ENCODE data around the gene ZNF579. TPM values are rescaled to one million over a fixed set of nuclear protein-coding genes. Genes with fewer than 3 reads are reported as not detected.
A peak's percentile ranks its signal among the peaks of the same experiment; 100 is the strongest.
"Not testable (repeated sequence)": the region's sequence is repeated elsewhere in the genome, so short reads cannot be mapped to it uniquely, and the experiment has no call there.

ZNF579 gene
- total RNA-seq, 1 experiment from 2014 or later = 2.5 TPM

DNA sequence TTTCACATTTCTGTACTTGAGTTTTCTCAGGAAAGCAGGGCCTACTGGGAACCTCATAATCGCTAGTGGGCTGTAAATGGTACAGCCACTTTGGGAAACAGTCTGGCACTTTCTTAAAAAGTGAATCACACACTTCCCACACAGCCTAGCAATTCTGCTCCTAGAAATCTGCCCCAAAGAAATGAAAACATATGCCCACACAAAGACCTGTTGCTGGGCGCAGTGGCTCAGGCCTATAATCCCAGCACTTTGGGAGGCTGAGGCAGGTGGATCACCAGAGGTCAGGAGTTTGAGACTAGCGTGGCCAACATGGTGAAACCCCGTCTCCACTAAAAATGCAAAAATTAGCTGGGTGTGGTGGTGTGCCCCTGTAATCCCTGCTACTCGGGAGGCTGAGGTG, 11.2 kb downstream of the ZNF579 start:
- not testable (repeated sequence) for DNase-seq (ENCODE audit: low spot score)

DNA sequence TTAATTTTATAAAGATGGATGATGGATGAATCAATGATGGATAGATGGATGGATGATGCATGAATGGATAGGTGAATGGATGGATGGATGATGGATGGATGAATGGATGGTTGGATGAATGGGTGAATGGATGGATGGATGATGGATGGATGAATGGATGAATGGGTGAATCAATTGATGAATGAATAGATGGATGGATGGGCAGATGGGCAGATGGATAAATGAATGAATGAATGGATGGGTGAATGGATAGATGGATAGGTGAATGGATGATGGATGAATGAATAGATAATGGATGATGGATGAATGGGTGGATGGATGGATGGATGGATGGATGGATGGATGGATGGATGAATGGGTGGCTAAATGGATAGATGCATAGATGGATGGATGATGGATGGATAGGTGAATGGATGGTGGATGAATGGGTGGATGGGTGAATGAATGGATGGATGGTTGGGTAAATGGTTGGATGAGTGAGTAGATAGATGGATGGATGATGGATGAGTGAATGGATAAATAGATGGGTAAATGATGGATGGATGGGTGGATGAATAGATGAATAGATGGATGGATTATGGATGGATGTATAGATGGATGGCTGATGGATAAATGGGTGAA, 12.8 kb downstream of the ZNF579 start:
- no peak for DNase-seq (ENCODE audit: low spot score)

DNA sequence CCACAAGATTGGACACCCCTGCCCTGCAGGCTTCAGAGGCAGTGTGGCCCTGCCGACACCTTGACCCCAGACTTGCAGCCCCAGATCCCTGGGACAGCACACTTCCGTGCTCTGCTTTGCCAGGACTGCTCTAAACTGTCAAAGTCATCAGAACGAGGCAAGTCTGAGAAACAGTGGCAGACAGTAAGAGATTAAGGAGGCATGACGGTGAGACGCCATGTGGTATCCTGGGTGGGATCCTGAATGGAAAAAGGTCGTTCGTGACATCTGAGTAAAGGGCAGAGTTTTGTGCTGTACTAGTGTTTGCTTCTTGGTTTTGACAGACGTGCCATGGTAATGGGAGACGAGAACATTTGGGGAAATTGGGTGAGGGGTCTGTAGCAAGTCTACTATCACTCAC, 13.8 kb downstream of the ZNF579 start:
- no peak for DNase-seq (ENCODE audit: low spot score)

DNA sequence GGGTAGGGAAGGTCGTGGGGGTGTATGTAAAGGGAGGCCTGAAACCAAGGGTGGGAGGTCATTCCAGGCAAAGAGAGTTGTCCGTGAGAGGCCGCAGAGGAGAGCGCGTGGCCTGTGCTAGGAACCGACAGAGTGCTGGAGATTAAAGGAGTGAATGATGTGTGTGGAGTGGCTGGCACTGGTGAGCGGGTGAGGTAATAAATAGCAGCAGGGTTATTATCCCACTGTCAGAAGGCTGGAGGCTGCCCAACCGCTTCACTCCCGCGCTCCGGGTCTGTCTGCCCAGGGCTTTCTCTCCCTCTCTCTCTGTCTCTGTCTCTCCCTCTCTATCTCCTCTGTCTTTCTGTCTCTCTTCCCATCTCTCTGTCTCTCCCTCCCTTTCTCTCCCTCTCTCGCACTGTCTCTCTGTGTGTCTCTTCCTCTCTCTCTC, 17.4 kb downstream of the ZNF579 start:
- no peak for DNase-seq (ENCODE audit: low spot score)

DNA sequence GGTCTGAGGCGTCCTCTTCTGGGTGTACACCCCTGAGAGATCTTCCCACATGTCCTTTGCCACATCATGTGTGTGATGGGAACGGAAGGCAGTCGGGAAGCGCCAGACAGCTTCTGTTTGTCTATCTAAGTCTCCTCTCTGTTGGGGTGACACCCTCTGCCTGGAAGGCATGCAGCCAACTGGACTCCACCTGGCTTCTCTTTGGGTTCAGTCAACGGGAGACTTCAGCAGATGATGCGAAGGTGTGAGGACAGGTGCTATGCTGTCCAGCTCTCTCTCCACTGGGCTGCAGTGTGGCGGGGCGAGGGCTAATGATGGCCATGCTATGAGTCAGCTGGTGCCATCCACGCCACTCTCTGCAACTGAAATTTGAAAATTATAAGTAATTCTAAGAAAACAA, 21.0 kb downstream of the ZNF579 start:
- DNase-seq (ENCODE audit: low spot score) = no peak

DNA sequence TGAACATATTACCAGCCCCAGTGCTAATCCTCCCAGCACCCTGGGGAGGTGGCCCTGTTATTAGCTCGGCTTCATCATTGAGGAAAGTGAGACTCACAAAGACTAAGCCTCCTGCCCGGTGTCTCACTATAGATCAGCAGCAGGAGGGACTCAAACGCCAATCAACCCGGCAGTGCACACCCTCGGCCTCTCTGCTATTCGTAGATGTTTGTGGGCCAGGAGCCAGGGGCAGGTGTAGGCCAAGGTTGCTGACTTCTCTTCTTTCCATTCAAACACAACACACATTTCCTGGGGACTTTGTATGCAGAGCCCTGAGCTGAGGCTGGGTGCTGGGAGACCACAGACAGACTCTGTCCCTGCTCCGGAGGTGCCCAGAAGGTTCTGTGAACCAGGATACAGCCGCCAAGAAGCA, 25.9 kb downstream of the ZNF579 start:
- no peak for DNase-seq (ENCODE audit: low spot score)

DNA sequence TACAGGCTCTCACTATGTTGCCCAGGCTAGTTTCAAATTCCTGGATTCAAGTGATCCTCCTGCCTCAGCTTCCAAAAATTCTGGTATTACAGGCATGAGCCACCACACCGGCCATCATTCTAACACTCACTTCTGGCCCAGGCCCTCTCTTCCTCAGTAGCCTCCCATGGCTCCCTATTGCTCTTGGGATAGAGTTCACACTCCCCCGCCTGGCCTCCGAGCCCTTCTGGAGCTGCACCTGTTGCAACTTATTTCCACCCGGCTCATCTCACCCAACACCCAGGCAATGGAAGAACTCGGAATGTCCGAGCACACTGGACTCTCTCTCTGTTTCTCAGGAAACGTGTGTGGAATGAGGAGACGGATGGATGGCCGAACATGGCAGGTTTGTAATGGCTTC, 26.3 kb downstream of the ZNF579 start:
- no peak for DNase-seq (ENCODE audit: low spot score)

DNA sequence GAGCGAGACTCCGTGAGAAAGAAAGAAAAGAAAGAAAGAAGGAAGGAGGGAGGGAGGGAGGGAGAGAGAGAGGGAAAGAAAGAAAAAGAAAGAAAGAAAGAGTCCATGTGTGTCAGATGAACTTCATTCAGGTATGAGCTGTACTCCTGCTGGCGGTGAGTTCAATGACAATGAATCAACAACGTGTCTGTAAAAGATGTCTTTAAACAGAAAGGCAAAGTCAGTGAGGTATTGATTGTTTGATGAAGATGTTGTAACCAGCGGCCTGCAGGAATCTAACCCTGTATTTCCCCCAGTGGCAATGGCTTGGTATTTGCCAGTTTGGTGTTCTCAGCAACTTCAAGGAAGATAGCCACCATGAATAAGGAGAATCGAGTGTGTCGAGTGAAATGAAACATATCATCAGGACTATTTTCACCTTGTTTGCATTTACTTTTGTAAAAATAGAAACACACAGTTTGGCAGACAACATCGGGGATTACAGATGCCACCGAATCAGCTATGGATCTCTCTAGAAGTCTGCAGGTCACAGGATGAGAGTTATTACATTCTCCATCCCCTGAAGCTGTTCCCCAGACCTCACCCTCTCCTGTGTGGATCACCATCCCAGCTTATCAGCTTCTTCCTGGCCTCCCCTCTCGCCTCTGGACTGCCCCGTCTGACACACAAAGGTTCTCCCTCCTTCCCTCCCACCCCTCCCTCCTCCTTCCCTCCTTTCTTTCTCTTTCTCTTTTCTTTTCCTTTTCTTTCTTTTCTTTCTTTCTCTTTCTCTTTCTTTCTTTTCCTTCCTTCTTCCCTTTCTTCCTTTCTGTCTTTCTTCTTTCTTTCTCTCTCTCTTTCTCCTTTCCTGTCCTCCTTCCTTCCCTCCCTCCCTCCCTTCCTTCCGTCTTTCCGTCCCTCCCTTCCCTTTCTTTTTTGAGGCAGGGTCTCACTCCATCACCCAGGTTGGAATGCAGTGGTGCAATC, 27.1 kb downstream of the ZNF579 start:
- DNase-seq (ENCODE audit: low spot score) = no peak

- peak; percentile 84 for DNase-seq (ENCODE audit: low spot score)
Observed at GRCh38 chr19:55552620-55553019, 28.0 kb downstream of the ZNF579 start.

DNA sequence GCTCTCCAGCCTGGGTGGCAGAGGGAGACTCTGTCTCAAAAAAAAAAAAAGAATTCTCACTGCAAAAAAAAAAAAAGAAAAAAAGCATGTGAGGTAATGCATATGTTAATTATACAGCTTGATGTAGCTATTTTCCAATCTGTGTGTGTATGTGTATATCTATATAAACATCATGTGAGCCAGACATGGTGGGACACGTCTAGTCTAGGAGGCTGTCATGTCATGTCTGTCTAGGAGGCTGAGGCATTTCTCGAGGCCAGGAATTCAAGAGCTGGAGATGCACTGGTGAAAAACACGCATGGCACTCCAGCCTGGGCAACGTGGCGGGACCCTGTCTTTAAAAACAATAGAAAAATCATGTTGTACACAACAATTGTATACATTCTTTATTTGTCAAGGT, 28.4 kb downstream of the ZNF579 start:
- DNase-seq (ENCODE audit: low spot score) = no peak

GRCh38 chr19:55550321-55550650, 30.4 kb downstream of the ZNF579 start:
- no peak for DNase-seq (ENCODE audit: low spot score)

GRCh38 chr19:55549500-55550320, 30.9 kb downstream of the ZNF579 start:
- DNase-seq (ENCODE audit: low spot score) = peak; percentile 61

- DNase-seq (ENCODE audit: low spot score) = peak; percentile 70
Observed at GRCh38 chr19:55546822-55547614, 33.6 kb downstream of the ZNF579 start.

GRCh38 chr19:55546011-55546410, 34.6 kb downstream of the ZNF579 start:
- no peak for DNase-seq (ENCODE audit: low spot score)

DNA sequence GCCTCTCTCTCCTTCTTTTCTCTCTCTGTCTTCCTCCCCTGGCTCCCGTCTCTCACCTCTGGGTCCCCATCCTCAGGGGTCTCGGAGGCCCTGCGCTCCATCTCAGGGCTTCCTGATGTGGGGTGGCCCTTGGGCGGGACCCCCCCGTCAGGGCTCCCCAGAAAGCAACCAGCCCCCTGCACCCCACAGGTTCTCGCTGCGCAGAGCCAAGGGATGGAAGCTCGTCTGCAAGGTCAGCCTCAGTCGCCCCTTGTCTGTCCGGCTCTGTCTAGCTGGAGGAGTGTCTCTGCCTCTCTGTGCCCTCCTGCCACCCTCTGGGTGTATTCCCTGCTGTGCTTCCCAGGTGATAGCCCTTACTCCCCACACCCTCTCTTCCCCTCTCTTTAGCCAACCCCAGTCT, 35.2 kb downstream of the ZNF579 start, which contains the start of gene SBK3:
SBK3 (minus strand) TSS at position 101 of the 400 bp plus-strand sequence; CDS start at position 101, 0 bp downstream.
- DNase-seq (ENCODE audit: low spot score) = no peak

GRCh38 chr19:55544776-55545439, 35.7 kb downstream of the ZNF579 start:
- DNase-seq (ENCODE audit: low spot score) = no peak

DNA sequence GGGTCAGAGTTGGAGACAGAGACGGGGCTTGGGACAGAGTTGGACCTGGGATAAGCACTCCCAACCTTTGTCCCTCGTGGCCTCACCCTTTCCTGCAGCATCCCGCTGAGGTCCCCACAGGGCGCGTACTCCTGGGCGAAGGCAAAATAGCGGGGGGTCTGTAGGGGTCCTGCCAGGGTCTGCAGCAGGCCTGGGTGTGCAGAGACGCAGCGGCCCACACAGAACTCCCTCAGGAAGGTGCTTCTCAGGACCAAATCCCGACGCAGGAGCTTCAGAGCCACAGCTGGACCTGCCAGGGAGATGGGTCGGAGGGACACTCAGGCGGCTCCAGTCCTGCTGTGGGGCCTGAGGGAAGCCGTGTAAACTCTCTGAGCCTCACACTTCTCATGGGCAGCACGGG, 36.6 kb downstream of the ZNF579 start:
- DNase-seq (ENCODE audit: low spot score) = no peak

DNA sequence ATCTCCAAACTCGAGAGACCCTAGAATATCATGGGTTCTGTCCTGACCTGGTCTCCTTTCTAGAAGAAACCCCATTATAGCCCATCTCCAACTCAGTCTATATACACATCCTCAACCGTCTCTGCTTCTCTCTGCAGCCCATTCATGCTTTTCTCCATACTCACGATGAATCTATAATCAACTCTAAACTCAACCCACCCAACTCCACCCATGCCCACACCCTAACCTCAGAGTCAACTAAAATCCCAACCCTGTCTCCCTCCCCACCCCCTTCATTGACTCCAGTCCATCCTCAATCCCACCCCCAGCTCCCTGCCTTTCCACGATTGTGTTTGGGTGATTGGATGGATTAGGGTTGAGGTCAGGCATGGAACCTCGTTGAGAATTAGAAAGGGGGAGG, 37.1 kb downstream of the ZNF579 start:
- DNase-seq (ENCODE audit: low spot score) = no peak

- no peak for DNase-seq (ENCODE audit: low spot score)
Observed at GRCh38 chr19:55542292-55542855, 38.3 kb downstream of the ZNF579 start.

- DNase-seq (ENCODE audit: low spot score) = no peak
Observed at GRCh38 chr19:55541091-55541490, 39.6 kb downstream of the ZNF579 start.
